ENCODE data around the gene CADPS2. TPM values are rescaled to one million over a fixed set of nuclear protein-coding genes. Genes with fewer than 3 reads are reported as not detected.

CADPS2 gene
- total and polyA plus RNA-seq, 10 of the 15 experiments (the other 5 are each of a cell fraction or from before 2014, with no cell fraction given), result 0.05 to 7.5 (median 0.25) TPM

DNA sequence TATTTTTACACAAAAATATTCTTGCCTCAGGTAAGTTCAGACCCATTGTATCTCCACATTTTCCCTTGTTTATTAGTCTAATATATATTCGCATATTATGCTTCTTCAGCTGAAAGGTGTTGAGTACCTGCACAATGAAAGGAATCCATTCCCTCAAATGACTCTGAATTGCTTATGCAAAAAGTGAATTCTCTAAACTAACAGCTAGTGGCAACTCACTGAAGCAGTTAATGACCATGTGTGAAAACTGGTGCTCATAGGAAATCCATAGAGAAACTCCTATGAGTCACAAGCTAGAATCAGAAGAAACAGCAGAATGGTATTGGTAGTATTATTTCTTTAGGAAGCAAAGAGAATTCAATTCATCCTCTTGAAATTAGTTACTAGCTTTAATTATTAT lies 150.1 kb downstream of the CADPS2 start (continued):
- TF ChIP-seq, protein P1, sequence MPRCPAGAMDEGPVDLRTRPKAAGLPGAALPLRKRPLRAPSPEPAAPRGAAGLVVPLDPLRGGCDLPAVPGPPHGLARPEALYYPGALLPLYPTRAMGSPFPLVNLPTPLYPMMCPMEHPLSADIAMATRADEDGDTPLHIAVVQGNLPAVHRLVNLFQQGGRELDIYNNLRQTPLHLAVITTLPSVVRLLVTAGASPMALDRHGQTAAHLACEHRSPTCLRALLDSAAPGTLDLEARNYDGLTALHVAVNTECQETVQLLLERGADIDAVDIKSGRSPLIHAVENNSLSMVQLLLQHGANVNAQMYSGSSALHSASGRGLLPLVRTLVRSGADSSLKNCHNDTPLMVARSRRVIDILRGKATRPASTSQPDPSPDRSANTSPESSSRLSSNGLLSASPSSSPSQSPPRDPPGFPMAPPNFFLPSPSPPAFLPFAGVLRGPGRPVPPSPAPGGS (IDR thresholded peaks at IDR 0.05; ENCODE audit: borderline replicate concordance, insufficient read depth, low read depth, low read length, poor library complexity, severe bottlenecking), result no peak
- TF ChIP-seq DPF2 (IDR thresholded peaks at IDR 0.05) (no peak), SUZ12 (IDR thresholded peaks at IDR 0.05; ENCODE audit: unreplicated experiment) (no peak), IKZF2 (IDR thresholded peaks at IDR 0.05) (peak in 1 of 2 experiments; percentile 12; a peak in 1 of 4 replicates), SMC3 (IDR thresholded peaks at IDR 0.05; ENCODE audit: borderline replicate concordance, low read length) (no peak), TCF12 (IDR thresholded peaks at IDR 0.05; ENCODE audit: low read depth, low read length) (no peak), SIX5 (IDR thresholded peaks at IDR 0.05; ENCODE audit: low read depth, low read length, severe bottlenecking) (no peak), EP300 (IDR thresholded peaks at IDR 0.05; ENCODE audit: borderline replicate concordance in 1 of 2, control insufficient read depth in 1 of 2, low read depth in 2 of 2, low read length in 2 of 2) (0 out of 4 replicates have a peak, but pooled peaks of 1 of the 2 experiments have one; percentile 5)
- TF ChIP-seq, protein P2, sequence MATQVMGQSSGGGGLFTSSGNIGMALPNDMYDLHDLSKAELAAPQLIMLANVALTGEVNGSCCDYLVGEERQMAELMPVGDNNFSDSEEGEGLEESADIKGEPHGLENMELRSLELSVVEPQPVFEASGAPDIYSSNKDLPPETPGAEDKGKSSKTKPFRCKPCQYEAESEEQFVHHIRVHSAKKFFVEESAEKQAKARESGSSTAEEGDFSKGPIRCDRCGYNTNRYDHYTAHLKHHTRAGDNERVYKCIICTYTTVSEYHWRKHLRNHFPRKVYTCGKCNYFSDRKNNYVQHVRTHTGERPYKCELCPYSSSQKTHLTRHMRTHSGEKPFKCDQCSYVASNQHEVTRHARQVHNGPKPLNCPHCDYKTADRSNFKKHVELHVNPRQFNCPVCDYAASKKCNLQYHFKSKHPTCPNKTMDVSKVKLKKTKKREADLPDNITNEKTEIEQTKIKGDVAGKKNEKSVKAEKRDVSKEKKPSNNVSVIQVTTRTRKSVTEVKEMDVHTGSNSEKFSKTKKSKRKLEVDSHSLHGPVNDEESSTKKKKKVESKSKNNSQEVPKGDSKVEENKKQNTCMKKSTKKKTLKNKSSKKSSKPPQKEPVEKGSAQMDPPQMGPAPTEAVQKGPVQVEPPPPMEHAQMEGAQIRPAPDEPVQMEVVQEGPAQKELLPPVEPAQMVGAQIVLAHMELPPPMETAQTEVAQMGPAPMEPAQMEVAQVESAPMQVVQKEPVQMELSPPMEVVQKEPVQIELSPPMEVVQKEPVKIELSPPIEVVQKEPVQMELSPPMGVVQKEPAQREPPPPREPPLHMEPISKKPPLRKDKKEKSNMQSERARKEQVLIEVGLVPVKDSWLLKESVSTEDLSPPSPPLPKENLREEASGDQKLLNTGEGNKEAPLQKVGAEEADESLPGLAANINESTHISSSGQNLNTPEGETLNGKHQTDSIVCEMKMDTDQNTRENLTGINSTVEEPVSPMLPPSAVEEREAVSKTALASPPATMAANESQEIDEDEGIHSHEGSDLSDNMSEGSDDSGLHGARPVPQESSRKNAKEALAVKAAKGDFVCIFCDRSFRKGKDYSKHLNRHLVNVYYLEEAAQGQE (IDR thresholded peaks at IDR 0.05; ENCODE audit: low read depth, low read length), result no peak
- TF ChIP-seq, protein P3, sequence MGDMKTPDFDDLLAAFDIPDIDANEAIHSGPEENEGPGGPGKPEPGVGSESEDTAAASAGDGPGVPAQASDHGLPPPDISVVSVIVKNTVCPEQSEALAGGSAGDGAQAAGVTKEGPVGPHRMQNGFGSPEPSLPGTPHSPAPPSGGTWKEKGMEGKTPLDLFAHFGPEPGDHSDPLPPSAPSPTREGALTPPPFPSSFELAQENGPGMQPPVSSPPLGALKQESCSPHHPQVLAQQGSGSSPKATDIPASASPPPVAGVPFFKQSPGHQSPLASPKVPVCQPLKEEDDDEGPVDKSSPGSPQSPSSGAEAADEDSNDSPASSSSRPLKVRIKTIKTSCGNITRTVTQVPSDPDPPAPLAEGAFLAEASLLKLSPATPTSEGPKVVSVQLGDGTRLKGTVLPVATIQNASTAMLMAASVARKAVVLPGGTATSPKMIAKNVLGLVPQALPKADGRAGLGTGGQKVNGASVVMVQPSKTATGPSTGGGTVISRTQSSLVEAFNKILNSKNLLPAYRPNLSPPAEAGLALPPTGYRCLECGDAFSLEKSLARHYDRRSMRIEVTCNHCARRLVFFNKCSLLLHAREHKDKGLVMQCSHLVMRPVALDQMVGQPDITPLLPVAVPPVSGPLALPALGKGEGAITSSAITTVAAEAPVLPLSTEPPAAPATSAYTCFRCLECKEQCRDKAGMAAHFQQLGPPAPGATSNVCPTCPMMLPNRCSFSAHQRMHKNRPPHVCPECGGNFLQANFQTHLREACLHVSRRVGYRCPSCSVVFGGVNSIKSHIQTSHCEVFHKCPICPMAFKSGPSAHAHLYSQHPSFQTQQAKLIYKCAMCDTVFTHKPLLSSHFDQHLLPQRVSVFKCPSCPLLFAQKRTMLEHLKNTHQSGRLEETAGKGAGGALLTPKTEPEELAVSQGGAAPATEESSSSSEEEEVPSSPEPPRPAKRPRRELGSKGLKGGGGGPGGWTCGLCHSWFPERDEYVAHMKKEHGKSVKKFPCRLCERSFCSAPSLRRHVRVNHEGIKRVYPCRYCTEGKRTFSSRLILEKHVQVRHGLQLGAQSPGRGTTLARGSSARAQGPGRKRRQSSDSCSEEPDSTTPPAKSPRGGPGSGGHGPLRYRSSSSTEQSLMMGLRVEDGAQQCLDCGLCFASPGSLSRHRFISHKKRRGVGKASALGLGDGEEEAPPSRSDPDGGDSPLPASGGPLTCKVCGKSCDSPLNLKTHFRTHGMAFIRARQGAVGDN (IDR thresholded peaks at IDR 0.05), result no peak
